GM19468 (cell line): ENCODE results near the gene UNC93B1.

ENCODE experiments used
- ATAC-seq: cut with Tn5 transposase; IDR thresholded peaks from one replicate; pipeline ENCODE4 v1.9.1; 2021; ENCODE audit warnings: mild to moderate bottlenecking, moderate library complexity, moderate number of reproducible peaks; ENCODE audit not compliant: unreplicated experiment; ENCODE audit errors: extremely low read depth

Gene UNC93B1, protein sequence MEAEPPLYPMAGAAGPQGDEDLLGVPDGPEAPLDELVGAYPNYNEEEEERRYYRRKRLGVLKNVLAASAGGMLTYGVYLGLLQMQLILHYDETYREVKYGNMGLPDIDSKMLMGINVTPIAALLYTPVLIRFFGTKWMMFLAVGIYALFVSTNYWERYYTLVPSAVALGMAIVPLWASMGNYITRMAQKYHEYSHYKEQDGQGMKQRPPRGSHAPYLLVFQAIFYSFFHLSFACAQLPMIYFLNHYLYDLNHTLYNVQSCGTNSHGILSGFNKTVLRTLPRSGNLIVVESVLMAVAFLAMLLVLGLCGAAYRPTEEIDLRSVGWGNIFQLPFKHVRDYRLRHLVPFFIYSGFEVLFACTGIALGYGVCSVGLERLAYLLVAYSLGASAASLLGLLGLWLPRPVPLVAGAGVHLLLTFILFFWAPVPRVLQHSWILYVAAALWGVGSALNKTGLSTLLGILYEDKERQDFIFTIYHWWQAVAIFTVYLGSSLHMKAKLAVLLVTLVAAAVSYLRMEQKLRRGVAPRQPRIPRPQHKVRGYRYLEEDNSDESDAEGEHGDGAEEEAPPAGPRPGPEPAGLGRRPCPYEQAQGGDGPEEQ

DNA sequence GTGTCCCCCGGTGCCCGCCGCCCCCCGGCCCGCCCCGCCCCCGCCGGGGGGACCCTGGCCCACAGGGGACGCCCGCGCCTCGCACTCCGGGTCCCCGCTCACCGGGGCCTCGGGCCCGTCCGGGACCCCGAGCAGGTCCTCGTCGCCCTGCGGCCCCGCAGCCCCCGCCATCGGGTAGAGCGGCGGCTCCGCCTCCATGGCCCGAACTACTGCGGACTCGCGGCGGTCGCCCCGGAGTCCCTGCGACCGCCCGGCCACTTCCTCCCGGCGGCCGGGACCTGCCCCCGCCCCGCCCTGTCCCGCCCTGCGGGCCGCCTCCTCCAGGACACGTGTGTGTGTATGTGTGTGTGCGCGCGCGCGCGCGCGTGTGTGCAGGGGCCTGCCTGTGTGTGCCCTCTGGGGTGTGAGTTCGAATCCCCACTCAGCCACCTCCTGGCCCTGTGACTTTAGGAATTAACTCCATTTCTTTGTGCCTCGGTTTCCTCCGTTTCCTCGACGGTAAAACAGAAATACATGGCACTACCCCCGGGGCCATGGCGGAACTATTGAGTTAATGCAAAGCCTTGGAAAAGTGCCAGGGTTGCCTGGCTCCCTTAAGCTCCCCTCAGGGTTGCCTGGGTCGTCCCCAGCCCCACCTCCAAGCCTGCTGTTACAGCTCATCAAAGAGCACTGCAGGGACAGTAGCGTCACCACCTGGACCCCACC, at the start of gene UNC93B1:
Gene UNC93B1, minus strand, starts transcription at position 252 of the 705 bp plus-strand sequence. Its CDS starts 54 bp downstream, at position 198.
- ATAC-seq, result no peak

DNA sequence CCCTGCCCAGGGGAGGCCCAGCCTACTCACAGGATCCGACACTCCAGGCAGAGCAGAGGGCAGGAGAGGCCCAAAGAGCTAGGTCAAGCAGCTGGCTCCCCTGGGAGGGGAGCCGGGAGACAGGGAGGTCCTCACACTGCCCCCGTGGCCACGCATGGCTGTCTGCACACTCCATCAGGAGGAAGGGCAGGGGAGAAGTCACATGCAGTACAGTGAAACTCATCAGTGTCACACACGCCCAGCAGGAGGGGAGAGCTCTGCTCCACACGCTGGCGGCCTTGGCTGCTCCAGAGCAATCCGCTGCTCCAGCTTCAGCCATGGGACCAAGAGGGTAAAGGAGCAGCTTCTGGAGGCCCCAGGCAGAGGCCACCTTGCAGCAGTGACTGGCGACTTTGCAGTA, 49.2 kb upstream of the UNC93B1 start:
- no peak for ATAC-seq

DNA sequence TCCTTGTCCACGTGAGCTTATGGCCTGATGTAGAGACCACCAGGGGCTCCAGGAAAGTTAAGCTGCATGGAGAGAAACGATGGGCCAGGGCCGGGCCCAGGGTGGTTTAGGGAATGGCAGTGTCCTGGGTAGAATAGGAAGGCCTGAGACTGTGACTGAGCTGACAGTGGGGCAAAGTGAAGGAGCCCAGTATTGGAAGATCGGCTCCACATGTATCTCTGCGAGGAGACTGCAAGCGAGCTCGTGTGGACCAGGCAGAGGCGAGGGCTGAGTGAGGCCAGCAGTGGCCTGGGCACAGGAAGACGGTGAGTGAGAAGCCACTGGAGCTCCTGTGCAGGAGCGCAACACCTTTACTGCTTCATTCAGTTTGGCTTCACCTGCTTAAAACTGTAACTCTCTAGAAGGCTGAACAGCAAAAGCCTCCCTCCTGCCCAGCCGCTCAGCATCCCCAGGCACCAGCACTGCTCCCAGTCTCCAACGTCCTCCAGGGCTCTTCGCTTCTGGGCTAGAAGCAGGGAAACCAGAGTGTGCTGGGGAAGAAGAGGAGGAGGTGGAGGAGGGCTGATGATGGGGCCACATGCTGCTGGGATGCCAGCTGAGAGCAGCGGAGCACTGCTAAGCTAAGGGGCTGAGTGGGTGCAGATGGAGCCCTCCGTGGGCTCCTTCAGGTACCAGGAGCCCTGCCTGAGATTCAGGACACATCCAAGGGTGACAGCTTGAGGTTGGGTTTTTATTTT, 48.4 kb upstream of the UNC93B1 start:
- ATAC-seq, result no peak

DNA sequence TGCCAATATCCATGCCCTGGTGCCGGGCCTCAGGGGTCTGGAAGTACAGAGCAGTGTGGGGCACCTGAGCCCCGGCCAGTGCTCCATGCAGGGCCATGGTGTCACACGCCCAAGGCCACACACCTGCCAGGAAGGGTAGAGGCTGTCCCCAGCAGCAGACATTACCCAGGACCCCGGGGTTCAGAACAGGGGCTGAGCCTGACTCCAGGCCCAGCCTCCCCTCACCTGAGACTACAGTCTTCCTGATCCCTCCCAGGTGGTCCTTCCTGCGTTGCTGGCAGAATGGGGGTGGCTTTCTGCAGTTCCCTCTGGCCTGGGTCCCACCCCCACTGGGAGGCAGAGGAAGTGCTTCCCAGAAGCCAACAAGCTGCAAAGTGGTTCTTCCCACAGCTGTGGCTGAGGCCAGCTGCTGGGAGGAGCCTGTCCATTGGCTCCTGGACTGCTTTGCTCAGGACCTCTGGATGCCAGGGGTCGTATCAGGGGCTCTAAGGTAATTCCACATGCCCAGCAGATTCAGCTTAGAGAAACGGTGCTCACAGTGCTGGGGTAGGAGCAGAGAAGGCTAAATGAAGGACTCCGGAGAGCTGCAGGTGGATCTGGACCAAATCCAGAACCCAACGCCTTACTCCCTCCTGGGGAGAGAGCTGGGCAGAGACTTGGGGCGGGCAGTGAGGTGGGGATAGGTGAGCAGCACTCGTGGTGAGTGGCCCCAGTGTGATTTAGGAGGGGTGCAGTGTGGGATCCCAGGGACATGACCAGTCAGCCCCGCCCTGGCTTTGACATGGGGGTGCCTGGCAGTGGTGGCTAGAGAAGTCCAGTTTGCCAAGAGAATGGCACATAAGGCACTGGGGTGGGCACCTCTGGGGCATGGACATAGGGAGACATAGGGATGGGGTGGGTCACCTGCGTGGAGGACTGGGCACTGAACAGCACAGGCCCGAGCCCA, 47.6 kb upstream of the UNC93B1 start:
- ATAC-seq, result no peak

DNA sequence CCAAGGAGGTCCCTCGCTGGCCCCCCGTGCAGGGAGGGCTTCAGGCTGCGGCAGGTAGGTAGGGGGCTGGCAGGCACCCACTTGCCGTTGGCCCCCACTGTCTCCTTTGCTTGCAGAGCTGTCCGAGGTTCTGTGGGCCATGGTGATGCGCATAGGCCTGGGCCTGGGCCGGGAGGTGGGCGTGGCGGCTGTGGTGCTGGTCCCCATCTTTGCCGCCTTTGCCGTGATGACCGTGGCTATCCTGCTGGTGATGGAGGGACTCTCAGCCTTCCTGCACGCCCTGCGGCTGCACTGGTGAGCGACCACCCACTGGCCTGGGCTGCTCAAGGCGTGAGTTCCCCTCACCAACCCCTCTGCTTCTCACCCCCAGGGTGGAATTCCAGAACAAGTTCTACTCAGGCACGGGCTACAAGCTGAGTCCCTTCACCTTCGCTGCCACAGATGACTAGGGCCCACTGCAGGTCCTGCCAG, 46.5 kb upstream of the UNC93B1 start:
- ATAC-seq, result no peak

DNA sequence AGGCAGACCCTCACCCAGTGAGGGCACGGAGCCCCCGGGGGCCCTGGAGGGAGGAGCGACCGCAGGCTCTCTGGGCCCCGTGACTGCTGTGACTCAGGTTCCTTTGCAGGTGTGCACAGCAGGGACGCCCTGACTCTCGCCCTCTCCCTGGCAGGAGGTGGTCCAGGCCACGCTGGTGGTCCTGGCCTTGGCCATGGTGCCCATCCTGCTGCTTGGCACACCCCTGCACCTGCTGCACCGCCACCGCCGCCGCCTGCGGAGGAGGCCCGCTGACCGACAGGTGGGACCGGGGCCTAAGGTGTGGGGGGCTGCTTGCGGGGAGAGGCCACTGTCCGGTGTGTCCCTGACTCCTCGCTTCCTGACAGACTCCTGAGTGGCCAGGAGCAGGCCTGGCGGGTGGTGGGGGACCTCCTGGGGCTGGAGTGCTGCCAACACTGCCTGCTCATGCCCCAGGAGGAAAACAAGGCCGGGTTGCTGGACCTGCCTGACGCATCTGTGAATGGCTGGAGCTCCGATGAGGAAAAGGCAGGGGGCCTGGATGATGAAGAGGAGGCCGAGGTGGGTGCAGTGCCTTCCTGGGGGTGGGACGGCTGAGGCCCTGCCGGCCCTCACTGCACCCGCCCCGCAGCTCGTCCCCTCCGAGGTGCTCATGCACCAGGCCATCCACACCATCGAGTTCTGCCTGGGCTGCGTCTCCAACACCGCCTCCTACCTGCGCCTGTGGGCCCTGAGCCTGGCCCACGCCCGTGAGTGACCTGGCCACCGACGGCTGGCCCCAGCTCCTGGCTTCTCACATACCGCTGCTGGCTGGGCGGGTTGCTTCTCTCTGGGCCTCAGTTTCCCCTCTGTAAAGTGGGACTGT, 45.8 kb upstream of the UNC93B1 start:
- no peak for ATAC-seq

DNA sequence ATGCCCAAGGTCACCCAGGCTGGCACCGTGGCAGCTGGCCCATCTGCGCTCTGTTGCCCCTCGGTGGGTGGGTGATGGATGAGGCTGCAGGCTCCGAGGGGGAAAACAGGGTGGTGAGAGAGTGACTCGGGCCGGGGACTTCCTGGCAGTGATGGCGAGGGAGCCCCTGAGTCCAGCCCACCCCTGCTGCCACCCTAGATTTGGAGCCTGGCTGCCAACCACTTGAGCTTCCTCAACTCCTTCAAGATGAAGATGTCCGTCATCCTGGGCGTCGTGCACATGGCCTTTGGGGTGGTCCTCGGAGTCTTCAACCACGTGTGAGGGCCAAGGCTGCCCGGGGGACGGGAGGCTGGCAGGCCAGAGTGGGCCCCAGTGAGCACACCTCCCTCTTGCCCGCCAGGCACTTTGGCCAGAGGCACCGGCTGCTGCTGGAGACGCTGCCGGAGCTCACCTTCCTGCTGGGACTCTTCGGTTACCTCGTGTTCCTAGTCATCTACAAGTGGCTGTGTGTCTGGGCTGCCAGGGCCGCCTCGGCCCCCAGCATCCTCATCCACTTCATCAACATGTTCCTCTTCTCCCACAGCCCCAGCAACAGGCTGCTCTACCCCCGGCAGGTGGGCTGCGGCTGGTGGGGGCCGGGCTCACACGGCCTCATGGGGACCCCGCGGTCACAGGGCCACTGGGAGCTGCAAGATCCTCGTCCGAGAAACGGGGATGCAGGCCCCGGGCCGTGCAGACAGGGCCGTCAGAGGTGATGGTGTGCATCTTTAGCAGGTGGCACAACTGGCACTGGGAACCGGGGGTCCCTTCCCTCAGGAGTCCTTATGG, 45.0 kb upstream of the UNC93B1 start:
- ATAC-seq, result no peak

DNA sequence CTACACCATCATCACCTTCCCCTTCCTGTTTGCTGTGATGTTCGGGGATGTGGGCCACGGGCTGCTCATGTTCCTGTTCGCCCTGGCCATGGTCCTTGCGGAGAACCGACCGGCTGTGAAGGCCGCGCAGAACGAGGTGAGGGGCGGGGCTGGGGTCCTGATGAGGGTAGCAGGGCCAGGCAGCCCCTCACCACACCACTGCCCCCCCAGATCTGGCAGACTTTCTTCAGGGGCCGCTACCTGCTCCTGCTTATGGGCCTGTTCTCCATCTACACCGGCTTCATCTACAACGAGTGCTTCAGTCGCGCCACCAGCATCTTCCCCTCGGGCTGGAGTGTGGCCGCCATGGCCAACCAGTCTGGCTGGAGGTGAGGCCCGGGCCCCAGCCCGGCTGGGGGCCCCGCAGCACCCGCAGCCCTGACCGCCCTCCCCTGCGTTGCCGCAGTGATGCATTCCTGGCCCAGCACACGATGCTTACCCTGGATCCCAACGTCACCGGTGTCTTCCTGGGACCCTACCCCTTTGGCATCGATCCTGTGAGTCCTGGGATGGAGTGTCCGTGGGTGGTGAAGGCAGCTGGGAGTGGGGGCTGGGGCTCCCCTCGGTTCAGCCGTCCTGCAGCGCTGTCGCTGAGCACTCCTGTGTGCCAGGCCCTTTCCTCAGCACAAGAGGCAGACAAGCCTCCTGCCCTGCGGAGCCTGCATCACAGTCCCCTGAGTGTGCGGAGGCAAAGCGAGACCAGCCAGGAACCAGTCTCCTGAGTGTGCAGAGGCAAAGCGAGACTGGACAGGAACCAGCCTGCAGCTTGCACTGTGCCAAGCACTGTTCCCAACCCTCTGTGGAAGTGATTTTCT, 43.8 kb upstream of the UNC93B1 start:
- ATAC-seq, result no peak

DNA sequence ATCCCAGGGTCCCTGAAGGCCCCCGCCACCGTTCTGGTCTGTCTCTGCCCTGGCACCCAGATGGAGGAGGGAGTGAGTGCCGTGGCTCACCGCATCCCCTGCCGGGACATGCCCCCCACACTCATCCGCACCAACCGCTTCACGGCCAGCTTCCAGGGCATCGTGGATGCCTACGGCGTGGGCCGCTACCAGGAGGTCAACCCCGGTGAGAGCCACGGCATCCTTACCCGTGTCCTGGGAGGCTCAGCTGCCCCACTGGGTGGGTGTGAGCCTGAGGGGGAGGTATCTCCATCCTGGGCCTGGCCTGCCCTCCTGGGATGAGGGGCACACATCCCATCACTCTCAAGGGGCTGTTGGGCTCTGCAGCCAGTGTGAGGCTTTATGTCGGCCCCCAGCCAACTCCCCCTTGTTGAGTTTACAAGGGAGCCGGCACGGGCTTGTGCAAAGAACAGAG, 41.0 kb upstream of the UNC93B1 start:
- ATAC-seq, result no peak

DNA sequence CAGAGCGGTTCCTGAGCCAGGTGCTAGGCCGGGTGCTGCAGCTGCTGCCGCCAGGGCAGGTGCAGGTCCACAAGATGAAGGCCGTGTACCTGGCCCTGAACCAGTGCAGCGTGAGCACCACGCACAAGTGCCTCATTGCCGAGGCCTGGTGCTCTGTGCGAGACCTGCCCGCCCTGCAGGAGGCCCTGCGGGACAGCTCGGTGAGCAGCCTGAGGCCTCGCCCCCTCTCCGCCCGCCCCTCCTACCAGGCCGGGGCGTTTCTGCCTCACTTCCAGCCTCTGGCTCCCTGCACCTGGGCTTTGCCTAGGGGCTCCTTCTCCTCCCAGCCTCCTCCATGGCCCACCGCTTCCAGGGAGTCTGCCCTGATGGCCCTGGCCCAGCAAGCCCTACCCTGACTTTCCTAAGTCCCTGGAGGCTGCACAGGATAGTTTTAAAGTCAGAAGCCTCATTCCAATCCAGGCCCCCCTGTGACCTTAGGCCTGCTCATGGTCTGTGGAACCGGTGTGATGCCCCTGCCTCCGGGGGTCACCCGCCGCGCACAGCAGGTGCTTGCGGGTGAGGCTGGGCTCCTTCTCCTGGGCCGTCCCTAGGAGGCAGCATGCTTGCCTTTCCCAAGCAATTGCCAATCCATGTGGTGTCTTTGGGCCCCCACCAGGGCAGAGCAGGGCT, 40.4 kb upstream of the UNC93B1 start:
- ATAC-seq, result no peak

DNA sequence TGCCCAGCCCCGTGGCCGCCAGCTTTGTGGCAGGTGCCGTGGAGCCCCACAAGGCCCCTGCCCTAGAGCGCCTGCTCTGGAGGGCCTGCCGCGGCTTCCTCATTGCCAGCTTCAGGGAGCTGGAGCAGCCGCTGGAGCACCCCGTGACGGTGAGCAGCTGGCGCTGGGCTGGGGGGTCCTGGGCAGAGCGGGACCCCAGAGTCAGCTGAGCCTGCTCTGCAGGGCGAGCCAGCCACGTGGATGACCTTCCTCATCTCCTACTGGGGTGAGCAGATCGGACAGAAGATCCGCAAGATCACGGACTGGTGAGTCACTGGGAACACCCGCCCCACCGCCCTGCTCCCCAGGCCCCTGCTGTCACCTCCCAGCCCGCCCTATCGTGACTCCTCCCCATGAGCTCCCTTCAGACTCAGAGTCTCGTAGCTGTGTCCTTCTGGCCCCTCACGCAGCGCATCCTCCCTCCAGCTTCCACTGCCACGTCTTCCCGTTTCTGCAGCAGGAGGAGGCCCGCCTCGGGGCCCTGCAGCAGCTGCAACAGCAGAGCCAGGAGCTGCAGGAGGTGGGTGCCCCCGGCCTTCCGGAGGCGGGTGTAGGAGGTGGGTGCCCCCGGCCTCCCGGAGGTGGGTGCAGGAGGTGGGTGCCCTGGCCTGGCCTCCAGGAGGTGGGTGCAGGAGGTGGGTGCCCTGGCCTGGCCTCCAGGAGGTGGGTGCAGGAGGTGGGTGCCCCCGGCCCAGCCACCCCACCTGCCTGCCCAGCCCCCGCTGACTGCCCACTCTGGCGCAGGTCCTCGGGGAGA, 39.6 kb upstream of the UNC93B1 start:
- ATAC-seq, result no peak

DNA sequence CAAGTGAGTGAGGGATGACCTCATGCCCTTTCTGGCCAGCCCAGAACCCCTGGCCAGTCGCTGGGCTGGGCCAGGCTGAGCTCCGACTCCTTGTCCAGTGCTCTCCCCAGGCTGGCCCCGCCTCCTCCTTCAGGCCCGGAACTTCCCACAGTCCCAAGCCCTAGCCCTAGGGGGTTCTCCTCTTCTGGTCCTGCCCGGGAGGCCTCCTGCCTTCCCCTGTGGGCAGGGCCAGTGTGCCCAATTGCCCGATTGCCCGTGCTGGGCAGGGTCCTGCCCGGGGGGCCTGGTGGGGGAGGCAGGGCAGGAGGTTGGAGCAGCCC, 39.1 kb upstream of the UNC93B1 start:
- no peak for ATAC-seq

DNA sequence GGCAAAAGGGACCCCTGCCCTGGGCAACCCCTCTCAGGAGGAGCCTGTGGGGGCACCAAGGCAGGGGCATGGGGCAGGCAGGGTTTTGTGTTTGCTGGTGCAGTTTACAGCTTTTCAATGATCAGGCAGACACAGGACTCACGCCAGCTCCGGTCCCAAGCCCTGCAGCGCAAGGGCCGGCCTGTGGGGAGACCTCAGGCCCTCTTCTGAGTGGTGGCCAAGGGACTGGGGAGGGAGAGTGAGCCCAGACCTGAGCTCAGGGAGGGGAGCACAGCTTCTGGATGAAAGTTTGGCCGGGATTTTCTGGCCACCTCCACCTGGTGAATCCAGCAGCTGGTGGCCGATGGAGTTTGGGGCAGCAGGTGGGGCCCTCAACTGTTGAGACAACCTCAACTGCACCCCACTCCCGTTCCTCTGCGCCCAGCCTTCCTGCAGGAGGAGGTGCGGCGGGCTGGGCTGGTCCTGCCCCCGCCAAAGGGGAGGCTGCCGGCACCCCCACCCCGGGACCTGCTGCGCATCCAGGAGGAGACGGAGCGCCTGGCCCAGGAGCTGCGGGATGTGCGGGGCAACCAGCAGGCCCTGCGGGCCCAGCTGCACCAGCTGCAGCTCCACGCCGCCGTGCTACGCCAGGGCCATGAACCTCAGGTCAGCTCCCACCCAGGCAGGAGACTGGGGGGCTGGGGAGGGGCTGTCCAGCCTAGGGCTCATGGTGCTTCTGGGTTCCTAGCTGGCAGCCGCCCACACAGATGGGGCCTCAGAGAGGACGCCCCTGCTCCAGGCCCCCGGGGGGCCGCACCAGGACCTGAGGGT, 38.5 kb upstream of the UNC93B1 start:
- ATAC-seq, result no peak

DNA sequence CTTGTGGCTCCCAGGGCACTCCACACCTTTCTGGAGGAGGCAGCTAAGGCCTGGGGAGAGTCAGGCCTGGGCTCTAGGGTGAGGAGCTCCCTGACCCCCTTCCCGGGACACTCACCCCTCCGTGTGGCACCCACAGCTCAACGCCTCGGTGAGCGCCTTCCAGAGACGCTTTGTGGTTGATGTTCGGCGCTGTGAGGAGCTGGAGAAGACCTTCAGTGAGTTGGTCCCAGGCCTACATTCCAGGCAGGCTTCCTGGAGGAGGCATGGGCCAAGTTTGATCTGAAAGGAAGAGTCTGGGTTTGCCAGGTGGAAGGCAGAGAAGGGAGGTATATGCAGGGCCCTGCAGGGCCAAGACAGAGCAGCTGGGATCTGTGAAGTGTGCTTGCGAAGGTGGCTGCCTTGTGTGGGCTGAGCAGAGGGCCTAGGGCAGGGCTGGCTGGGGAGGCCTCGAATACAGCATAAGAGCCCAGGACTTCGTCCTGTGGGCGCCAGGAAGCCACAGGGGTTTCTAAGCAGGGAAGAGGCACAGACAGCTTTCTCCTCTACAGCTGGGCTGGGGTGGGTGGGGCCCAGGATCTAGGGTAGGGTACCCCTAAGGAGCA, 37.8 kb upstream of the UNC93B1 start:
- ATAC-seq, result no peak
